GM21529 (cell line): ENCODE data around the gene DCUN1D5.

Source experiments
- ATAC-seq: cut with Tn5 transposase; IDR thresholded peaks from one replicate; pipeline ENCODE4 v1.9.1; 2021; ENCODE audit not compliant: unreplicated experiment

DCUN1D5 gene

GRCh38 chr11:103055221-103055890 lies 36.6 kb downstream of the DCUN1D5 start:
- peak; percentile 65 for ATAC-seq

GRCh38 chr11:103053997-103054396 lies 38.0 kb downstream of the DCUN1D5 start:
- no peak for ATAC-seq

- no peak for ATAC-seq
Measured at GRCh38 chr11:103051981-103052380, 40.0 kb downstream of the DCUN1D5 start.

- no peak for ATAC-seq
Measured at GRCh38 chr11:103051151-103051801, 40.7 kb downstream of the DCUN1D5 start.

GRCh38 chr11:103050351-103050750 lies 41.6 kb downstream of the DCUN1D5 start:
- no peak for ATAC-seq

GRCh38 chr11:103047837-103048236 lies 44.1 kb downstream of the DCUN1D5 start:
- no peak for ATAC-seq

- no peak for ATAC-seq
Measured at GRCh38 chr11:103043826-103044678, 47.9 kb downstream of the DCUN1D5 start.

GRCh38 chr11:103042161-103042560 lies 49.8 kb downstream of the DCUN1D5 start:
- ATAC-seq: no peak

GRCh38 chr11:103035791-103036434 lies 56.0 kb downstream of the DCUN1D5 start:
- ATAC-seq: peak; percentile 99

GRCh38 chr11:103035216-103035615 lies 56.7 kb downstream of the DCUN1D5 start:
- ATAC-seq: no peak

- no peak for ATAC-seq
Measured at GRCh38 chr11:103031834-103032233, 60.1 kb downstream of the DCUN1D5 start.

- no peak for ATAC-seq
Measured at GRCh38 chr11:103029401-103029800, 62.6 kb downstream of the DCUN1D5 start.

- peak; percentile 95 for ATAC-seq
Measured at GRCh38 chr11:103028304-103029020, 63.5 kb downstream of the DCUN1D5 start.

- ATAC-seq: no peak
Measured at GRCh38 chr11:103024086-103024485, 67.9 kb downstream of the DCUN1D5 start.

GRCh38 chr11:103016031-103016430 lies 75.9 kb downstream of the DCUN1D5 start:
- no peak for ATAC-seq

- ATAC-seq: no peak
Measured at GRCh38 chr11:103013421-103013820, 78.5 kb downstream of the DCUN1D5 start.
